Kidney (tissue), 14 donors: ENCODE data around the gene CUBN. TPM values are rescaled to one million over a fixed set of nuclear protein-coding genes. Genes with fewer than 3 reads are reported as not detected.

Experiments used
- DNase-seq, 5 donors: peaks; one replicate each; pipeline ENCODE4 v3.0.0-alpha.2; 2013 to 2020
- FAIRE-seq: peaks from 2 replicates; lab custom pipeline; 2012; peaks lifted over from hg19 to GRCh38; lab: Jason Lieb, UNC
- H3K27ac ChIP-seq, 2 donors: one replicate each; pipeline ENCODE4 v1.7.0; 2013; ENCODE audit warnings: low read depth in 2 of 2, low read length in 2 of 2, inconsistent platforms in 1 of 2
- H3K27me3 ChIP-seq: one replicate; pipeline ENCODE4 v1.7.1; 2013; ENCODE audit warnings: low read length, inconsistent platforms; ENCODE audit not compliant: control insufficient read depth, insufficient read depth
- H3K36me3 ChIP-seq, 3 donors: one replicate each; pipeline versions ENCODE4 v1.7.0 to v1.7.1; 2013; ENCODE audit warnings: low read length in 3 of 3, control low read depth in 1 of 3, inconsistent platforms in 1 of 3; ENCODE audit not compliant: insufficient read depth in 3 of 3, control insufficient read depth in 2 of 3
- H3K4me1 ChIP-seq, 3 donors: one replicate each; pipeline versions ENCODE4 v1.7.0 to v1.7.1; 2013; ENCODE audit warnings: low read length in 3 of 3, inconsistent platforms in 1 of 3, low read depth in 1 of 3; ENCODE audit not compliant: control insufficient read depth in 2 of 3, insufficient read depth in 2 of 3
- H3K4me3 ChIP-seq, 3 donors: one replicate each; pipeline versions ENCODE4 v1.7.0 to v1.8.1; 2013; ENCODE audit warnings: low read length in 3 of 3, control low read depth in 1 of 3, inconsistent platforms in 1 of 3
- H3K9ac ChIP-seq, 3 donors: one replicate each; pipeline versions ENCODE4 v1.7.0 to v1.7.1; 2013; ENCODE audit warnings: low read length in 3 of 3, control low read depth in 1 of 3, inconsistent platforms in 1 of 3
- H3K9me3 ChIP-seq, 3 donors: one replicate each; pipeline versions ENCODE4 v1.7.0 to v1.7.1; 2013; ENCODE audit warnings: low read length in 3 of 3, control low read depth in 1 of 3, inconsistent platforms in 1 of 3; ENCODE audit not compliant: control insufficient read depth in 2 of 3, insufficient read depth in 1 of 3
- CTCF ChIP-seq: IDR thresholded peaks from 3 replicates; pipeline ENCODE4 v1.5.1; 2012; ENCODE audit warnings: mild to moderate bottlenecking, moderate library complexity, borderline replicate concordance; ENCODE audit not compliant: insufficient read depth; ENCODE audit errors: extremely low read depth
- intact Hi-C: fragments of 100-400 bp; cut with DNase I; formaldehyde crosslinking; loops from one replicate; pipeline ENCODE4 v1.11.1; 2022
- polyA plus RNA-seq: library from polyadenylated mRNA; stranded (reverse); fragments of 350-450 nt; fragmentation: Illumina TruSeq; extraction: RNeasy Lipid Tissue Mini Kit (QIAGEN cat#74804); gene quantifications from one replicate; pipeline ENCODE4 v1.2.3, GENCODE V29; 2014; ENCODE audit warnings: low read depth, low replicate concordance; ENCODE audit not compliant: insufficient read depth
- total RNA-seq: library from RNA; stranded (reverse); fragmentation: NEBNext Ultra II Directional; extraction: Animal tissue kit (Norgen Biotek cat#: 25700); gene quantifications from one replicate; pipeline ENCODE4 v1.2.1, GENCODE V29; 2021
- donor health status: control.
- donor health status: control.
- donor health status: control.
- donor health status: control.
- donor health status: control.
- donor health status: DM: yes; HTN: yes; CAD: no.
- donor health status: Normal renal cell carcinoma (clear cell type).

The CUBN gene
- total and polyA plus RNA-seq, 2 donors from 2014 or later = 14.8 to 31.6 TPM

DNA sequence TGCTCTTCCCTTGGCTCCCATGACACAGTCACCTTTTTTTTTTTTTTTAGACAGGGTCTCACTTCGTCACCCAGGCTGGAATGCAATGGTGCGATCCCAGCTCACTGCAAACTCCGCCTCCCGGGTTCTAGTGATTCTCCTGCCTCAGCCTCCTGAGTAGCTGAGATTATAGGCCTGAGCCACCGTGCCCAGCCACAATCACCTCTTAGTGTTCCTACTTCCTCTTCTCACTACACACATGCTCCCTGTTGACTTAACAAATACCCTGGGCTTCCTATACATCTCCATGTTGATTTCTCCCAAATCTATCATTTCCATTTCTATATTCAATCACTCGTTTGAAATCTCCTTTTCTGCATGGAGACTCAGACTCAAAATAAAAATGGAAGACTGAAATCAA, 91.7 kb downstream of the CUBN start:
- TF ChIP-seq CTCF = no peak
- peaks cover 0 to 2% (median 0%) of the 10 kb centered on the region in 3 donors for H3K4me1 ChIP-seq
- no peak for FAIRE-seq
- H3K9ac ChIP-seq = no peak overlapping the region
- no peaks in the 10 kb centered on the region for H3K9me3 ChIP-seq
- no peak overlapping the region for H3K27ac ChIP-seq
- H3K27me3 ChIP-seq = no peaks in the 10 kb centered on the region
- no peak overlapping the region for H3K4me3 ChIP-seq
- intact Hi-C loops = no loop called here
- DNase-seq = no peak
- H3K36me3 ChIP-seq = peaks cover 0 to 11% (median 4%) of the 10 kb centered on the region in 3 donors

DNA sequence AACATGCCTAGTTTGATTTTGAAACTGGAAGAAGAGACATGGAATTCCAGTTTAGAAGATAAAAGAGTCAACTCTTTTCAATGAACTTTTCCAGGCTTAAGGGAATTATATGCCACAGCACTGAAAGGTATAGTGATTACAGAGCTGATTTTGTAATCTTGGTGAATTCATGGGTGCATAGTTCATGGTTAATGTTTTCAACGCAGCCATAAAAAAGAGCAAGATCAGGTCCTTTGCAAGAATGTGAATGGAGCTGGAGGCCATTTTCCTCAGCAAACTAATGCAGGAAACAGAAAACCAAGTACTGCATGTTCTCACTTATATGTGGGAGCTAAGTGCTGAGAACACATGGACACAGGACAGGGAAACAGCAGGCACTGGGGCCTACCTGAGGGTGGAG, 94.2 kb downstream of the CUBN start:
- peaks cover 0 to 7% (median 0%) of the 10 kb centered on the region in 3 donors for H3K4me1 ChIP-seq
- no peak for DNase-seq
- H3K36me3 ChIP-seq = peaks cover 0 to 11% (median 4%) of the 10 kb centered on the region in 3 donors
- H3K27ac ChIP-seq = no peak overlapping the region
- FAIRE-seq = no peak
- TF ChIP-seq CTCF = no peak
- H3K9me3 ChIP-seq = no peaks in the 10 kb centered on the region
- H3K27me3 ChIP-seq = no peaks in the 10 kb centered on the region
- no peak overlapping the region for H3K4me3 ChIP-seq
- H3K9ac ChIP-seq = no peak overlapping the region
- intact Hi-C loops = no loop called here

- Histone ChIP-seq H3K27me3 (no peaks in the 10 kb centered on the region), H3K4me1 (peaks cover 0 to 11% (median 4%) of the 10 kb centered on the region in 3 donors), H3K4me3 (no peak overlapping the region), H3K36me3 (peaks cover 0 to 4% (median 2%) of the 10 kb centered on the region in 3 donors), H3K9ac (no peak overlapping the region), H3K9me3 (no peaks in the 10 kb centered on the region), H3K27ac (no peak overlapping the region)
- no peak for DNase-seq
- no peak for TF ChIP-seq CTCF
- intact Hi-C loops = no loop called here
- FAIRE-seq = no peak
Observed at GRCh38 chr10:17033529-17034260, 95.9 kb downstream of the CUBN start.
